Subcutaneous abdominal adipose tissue (tissue), 5 donors: ENCODE measurements around the gene ACER2.
A peak's percentile ranks its signal among the peaks of the same experiment; 100 is the strongest.

Experiments
- H3K27ac ChIP-seq: one replicate; pipeline ENCODE4 v1.7.0; 2013; ENCODE audit warnings: low read depth, mild to moderate bottlenecking, inconsistent platforms, low read length, moderate library complexity
- H3K27me3 ChIP-seq, 5 donors: one replicate each; pipeline ENCODE4 v1.7.0; 2013; ENCODE audit warnings: low read length in 5 of 5, inconsistent platforms in 1 of 5; ENCODE audit not compliant: control insufficient read depth in 5 of 5, insufficient read depth in 4 of 5
- H3K36me3 ChIP-seq, 5 donors: one replicate each; pipeline ENCODE4 v1.7.0; 2013; ENCODE audit warnings: low read length in 5 of 5; ENCODE audit not compliant: control insufficient read depth in 5 of 5, insufficient read depth in 5 of 5
- H3K4me1 ChIP-seq, 5 donors: one replicate each; pipeline ENCODE4 v1.7.0; 2013; ENCODE audit warnings: low read length in 5 of 5, mild to moderate bottlenecking in 3 of 5, moderate library complexity in 1 of 5; ENCODE audit not compliant: control insufficient read depth in 5 of 5, insufficient read depth in 5 of 5
- H3K4me3 ChIP-seq, 5 donors: one replicate each; pipeline ENCODE4 v1.7.0; 2013; ENCODE audit warnings: low read length in 5 of 5, low read depth in 1 of 5
- H3K9ac ChIP-seq, 5 donors: one replicate each; pipeline ENCODE4 v1.7.0; 2013; ENCODE audit warnings: low read length in 5 of 5, mild to moderate bottlenecking in 4 of 5, moderate library complexity in 3 of 5
- H3K9me3 ChIP-seq, 5 donors: one replicate each; pipeline ENCODE4 v1.7.0; 2013; ENCODE audit warnings: low read length in 5 of 5; ENCODE audit not compliant: control insufficient read depth in 5 of 5
- donor health status: healthy.
- donor health status: healthy.
- donor health status: healthy.
- donor health status: healthy.
- donor health status: healthy.

The ACER2 gene

DNA sequence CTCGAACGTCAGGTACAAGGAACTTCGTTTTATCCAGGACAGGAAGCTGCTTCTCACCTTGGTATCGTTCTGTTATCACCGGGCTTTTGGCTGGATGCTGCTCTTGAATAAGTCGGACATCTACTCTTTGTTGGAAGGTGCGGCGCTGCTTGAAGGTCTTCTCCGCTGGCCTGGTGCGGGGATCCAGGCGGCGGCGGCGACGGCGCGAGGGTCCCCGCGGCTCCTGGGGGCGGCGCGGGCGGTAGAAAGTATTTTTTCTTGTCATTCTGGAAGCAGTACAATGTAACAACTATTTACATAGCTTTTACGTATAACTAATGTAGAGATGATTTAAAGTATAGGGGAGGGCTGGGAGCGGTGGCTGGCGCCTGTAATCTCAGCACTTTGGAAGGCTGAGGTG is 52.3 kb downstream of the ACER2 start:
- Histone ChIP-seq H3K36me3 (no peaks in the 10 kb centered on the region), H3K4me3 (no peak overlapping the region), H3K9me3 (no peaks in the 10 kb centered on the region), H3K27me3 (no peaks in the 10 kb centered on the region), H3K27ac (no peak overlapping the region), H3K4me1 (peaks cover 0 to 26% (median 18%) of the 10 kb centered on the region in 5 donors), H3K9ac (no peak overlapping the region)

- Histone ChIP-seq H3K27ac (no peak overlapping the region), H3K9ac (peak overlapping the region in 2 of 5 donors; percentile 21 to 53)
These were observed 55.4 kb downstream of the ACER2 start for GRCh38 chr9:19464061-19464763.

GRCh38 chr9:19464764-19465585 is 56.2 kb downstream of the ACER2 start:
- no peaks in the 10 kb centered on the region for H3K9me3 ChIP-seq
- no peak overlapping the region for H3K27ac ChIP-seq
- no peaks in the 10 kb centered on the region for H3K27me3 ChIP-seq
- peak overlapping the region; percentile 26 to 67 (median 39) for H3K9ac ChIP-seq
- peak overlapping the region; percentile 52 to 65 (median 56) for H3K4me3 ChIP-seq
- H3K4me1 ChIP-seq: peaks cover 0 to 12% (median 9%) of the 10 kb centered on the region in 5 donors
- no peaks in the 10 kb centered on the region for H3K36me3 ChIP-seq

More at GRCh38 chr9:19464061-19464763, 55.4 kb downstream of the ACER2 start:
- no peaks in the 10 kb centered on the region for H3K36me3 ChIP-seq
- H3K4me3 ChIP-seq: peak overlapping the region; percentile 52 to 65 (median 56)
- no peaks in the 10 kb centered on the region for H3K9me3 ChIP-seq
- peaks cover 0 to 12% (median 9%) of the 10 kb centered on the region in 5 donors for H3K4me1 ChIP-seq
- no peaks in the 10 kb centered on the region for H3K27me3 ChIP-seq

- Histone ChIP-seq H3K27ac (no peak overlapping the region), H3K4me3 (no peak overlapping the region), H3K9ac (no peak overlapping the region), H3K9me3 (no peaks in the 10 kb centered on the region), H3K27me3 (no peaks in the 10 kb centered on the region), H3K4me1 (peaks cover 0 to 12% (median 9%) of the 10 kb centered on the region in 5 donors), H3K36me3 (no peaks in the 10 kb centered on the region)
These were observed 56.9 kb downstream of the ACER2 start for GRCh38 chr9:19465586-19466279.

GRCh38 chr9:19466280-19466639 is 57.5 kb downstream of the ACER2 start:
- H3K36me3 ChIP-seq: no peaks in the 10 kb centered on the region
- H3K27ac ChIP-seq: no peak overlapping the region
- H3K27me3 ChIP-seq: no peaks in the 10 kb centered on the region
- no peak overlapping the region for H3K9ac ChIP-seq
- H3K4me1 ChIP-seq: peaks cover 0 to 12% (median 9%) of the 10 kb centered on the region in 5 donors
- no peaks in the 10 kb centered on the region for H3K9me3 ChIP-seq
- H3K4me3 ChIP-seq: no peak overlapping the region

- H3K9ac ChIP-seq: peak overlapping the region in 1 of 5 donors; percentile 27
- no peaks in the 10 kb centered on the region for H3K9me3 ChIP-seq
- H3K27me3 ChIP-seq: no peaks in the 10 kb centered on the region
- H3K4me1 ChIP-seq: peaks cover 2 to 18% (median 14%) of the 10 kb centered on the region in 5 donors
- no peak overlapping the region for H3K27ac ChIP-seq
- H3K4me3 ChIP-seq: no peak overlapping the region
- no peaks in the 10 kb centered on the region for H3K36me3 ChIP-seq
These were observed 60.5 kb downstream of the ACER2 start for GRCh38 chr9:19469271-19469670.

GRCh38 chr9:19470567-19470966 is 61.8 kb downstream of the ACER2 start:
- Histone ChIP-seq H3K27ac (no peak overlapping the region), H3K36me3 (no peaks in the 10 kb centered on the region), H3K4me3 (no peak overlapping the region), H3K27me3 (no peaks in the 10 kb centered on the region), H3K9me3 (no peaks in the 10 kb centered on the region), H3K9ac (no peak overlapping the region), H3K4me1 (peaks cover 2 to 8% (median 6%) of the 10 kb centered on the region in 5 donors)

DNA sequence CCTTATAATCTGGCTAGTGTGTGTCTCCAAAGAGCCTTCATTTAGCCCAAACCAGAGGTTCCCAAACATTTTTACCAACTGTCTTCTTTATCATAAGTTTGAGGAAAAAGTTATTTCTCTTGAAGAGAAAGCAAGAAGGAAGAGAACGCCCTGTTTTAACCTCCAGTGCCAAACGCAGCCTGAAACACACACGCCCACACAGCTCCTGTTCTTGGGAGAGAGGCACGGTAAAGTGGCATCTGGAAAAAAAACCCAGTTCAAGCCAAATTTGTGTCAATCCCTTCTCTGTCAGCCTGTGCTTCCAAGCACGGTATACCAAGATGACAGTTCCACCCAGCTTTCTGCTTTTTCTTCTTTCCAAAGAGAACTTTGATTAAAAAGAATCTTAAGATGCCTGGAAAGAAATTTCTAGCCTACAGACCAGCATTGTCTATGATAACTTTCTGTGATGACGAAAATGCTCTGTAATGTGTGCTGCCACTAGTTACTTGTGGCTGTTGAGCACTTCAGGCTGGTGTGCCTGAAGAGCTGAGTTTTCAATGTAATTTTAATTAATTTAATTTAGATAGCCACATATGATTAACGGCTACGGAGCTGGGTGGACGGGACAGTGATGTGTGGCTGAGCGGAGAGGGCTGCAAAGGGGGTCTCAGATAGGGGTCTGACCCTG is 62.3 kb downstream of the ACER2 start:
- Histone ChIP-seq H3K9ac (no peak overlapping the region), H3K27ac (no peak overlapping the region), H3K4me3 (no peak overlapping the region), H3K36me3 (no peaks in the 10 kb centered on the region), H3K27me3 (no peaks in the 10 kb centered on the region), H3K4me1 (peaks cover 2 to 8% (median 6%) of the 10 kb centered on the region in 5 donors), H3K9me3 (no peaks in the 10 kb centered on the region)

DNA sequence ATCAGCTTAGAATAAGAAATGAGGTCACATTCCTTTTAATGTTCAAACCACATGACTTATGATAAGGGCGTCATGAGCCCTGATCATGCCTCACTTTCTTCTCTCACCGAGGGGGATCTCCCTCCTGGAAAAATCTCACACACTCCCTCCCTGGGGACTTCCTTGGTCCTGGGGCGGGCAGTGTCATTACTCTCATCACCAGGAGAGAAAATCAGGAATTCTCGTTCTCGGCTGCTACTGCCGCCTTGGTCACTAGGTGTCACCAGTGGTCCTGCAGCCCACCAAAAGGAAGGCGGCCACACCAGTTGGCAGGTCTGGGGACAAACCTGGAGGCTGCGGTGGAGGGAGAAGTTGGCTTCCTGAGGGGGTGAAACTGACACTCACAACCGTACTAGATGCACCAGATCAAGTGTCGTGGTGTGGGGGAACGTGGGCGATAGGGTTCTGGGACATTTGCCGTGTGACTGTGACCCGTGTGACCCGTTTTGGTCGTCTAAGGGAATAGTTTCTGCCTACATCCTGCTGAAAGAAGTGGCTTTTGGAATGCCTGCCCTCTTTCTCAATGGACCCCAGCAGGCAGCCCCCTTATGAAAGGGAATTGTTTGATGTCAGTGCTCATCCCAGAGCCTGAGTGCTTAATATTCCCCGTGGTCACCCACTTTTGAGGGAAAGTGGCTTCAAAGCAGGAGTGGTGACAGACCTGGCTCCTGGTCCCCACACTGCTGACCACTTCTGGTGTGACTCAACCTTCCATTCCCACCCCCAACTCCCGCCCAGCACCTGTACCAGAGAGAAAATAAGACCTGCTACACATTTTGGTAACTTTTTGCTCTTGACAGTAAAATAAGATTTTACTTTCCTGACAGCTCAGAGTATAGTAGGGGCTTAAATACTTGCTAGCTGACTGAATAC is 63.2 kb downstream of the ACER2 start:
- no peaks in the 10 kb centered on the region for H3K9me3 ChIP-seq
- peak overlapping the region in 2 of 5 donors; percentile 28 to 49 for H3K9ac ChIP-seq
- H3K27me3 ChIP-seq: no peaks in the 10 kb centered on the region
- H3K27ac ChIP-seq: no peak overlapping the region
- H3K36me3 ChIP-seq: no peaks in the 10 kb centered on the region
- H3K4me1 ChIP-seq: peaks cover 2 to 8% (median 6%) of the 10 kb centered on the region in 5 donors
- H3K4me3 ChIP-seq: peak overlapping the region in 4 of 5 donors; percentile 23 to 60 (median 48)
